ENCODE measurements around the gene KIF25.

Gene KIF25

DNA sequence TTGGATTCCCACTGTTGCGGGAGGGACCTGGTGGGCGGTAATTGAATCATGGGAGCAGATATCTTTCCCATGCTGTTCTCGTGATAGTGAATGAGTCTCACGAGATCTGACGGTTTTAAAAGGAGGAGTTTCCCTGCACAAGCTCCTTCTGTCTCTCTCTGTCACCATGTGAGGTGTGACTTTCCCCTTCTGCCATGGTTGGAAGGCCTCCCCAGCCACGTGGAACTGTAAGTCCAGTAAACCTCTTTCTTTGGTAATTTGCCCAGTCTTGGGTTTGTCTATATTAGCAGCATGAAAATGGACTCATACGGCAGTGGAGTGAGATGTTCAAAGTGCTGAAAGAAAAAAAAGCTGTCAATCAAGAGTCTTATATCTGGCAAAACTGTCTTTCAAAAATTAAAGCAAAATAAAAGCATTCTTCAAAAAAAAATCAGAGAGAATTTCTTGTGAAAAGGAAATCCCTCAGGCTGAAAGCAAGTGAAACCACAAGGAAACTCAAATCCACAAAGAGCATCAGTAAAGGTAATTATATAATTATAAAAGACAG is 15.5 kb upstream of the KIF25 start:
- TF ChIP-seq, protein P1, sequence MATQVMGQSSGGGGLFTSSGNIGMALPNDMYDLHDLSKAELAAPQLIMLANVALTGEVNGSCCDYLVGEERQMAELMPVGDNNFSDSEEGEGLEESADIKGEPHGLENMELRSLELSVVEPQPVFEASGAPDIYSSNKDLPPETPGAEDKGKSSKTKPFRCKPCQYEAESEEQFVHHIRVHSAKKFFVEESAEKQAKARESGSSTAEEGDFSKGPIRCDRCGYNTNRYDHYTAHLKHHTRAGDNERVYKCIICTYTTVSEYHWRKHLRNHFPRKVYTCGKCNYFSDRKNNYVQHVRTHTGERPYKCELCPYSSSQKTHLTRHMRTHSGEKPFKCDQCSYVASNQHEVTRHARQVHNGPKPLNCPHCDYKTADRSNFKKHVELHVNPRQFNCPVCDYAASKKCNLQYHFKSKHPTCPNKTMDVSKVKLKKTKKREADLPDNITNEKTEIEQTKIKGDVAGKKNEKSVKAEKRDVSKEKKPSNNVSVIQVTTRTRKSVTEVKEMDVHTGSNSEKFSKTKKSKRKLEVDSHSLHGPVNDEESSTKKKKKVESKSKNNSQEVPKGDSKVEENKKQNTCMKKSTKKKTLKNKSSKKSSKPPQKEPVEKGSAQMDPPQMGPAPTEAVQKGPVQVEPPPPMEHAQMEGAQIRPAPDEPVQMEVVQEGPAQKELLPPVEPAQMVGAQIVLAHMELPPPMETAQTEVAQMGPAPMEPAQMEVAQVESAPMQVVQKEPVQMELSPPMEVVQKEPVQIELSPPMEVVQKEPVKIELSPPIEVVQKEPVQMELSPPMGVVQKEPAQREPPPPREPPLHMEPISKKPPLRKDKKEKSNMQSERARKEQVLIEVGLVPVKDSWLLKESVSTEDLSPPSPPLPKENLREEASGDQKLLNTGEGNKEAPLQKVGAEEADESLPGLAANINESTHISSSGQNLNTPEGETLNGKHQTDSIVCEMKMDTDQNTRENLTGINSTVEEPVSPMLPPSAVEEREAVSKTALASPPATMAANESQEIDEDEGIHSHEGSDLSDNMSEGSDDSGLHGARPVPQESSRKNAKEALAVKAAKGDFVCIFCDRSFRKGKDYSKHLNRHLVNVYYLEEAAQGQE (IDR thresholded peaks at IDR 0.05; ENCODE audit: low read depth): no peak
- TF ChIP-seq TAF1 (IDR thresholded peaks at IDR 0.05; ENCODE audit: low read depth) (no peak), RAD21 (IDR thresholded peaks at IDR 0.05; ENCODE audit: low read depth) (no peak), EP300 (IDR thresholded peaks at IDR 0.05; ENCODE audit: borderline replicate concordance) (no peak), TEAD4 (IDR thresholded peaks at IDR 0.05) (no peak), NFIC (IDR thresholded peaks at IDR 0.05) (no peak), FOXM1 (IDR thresholded peaks at IDR 0.05; ENCODE audit: borderline replicate concordance, low read depth) (no peak), EGR1 (IDR thresholded peaks at IDR 0.05) (no peak), YY1 (IDR thresholded peaks at IDR 0.05; ENCODE audit: low read depth) (no peak), CREB1 (IDR thresholded peaks at IDR 0.05; ENCODE audit: low read depth) (no peak), ZBTB7A (IDR thresholded peaks at IDR 0.05; ENCODE audit: low read depth) (no peak), TCF12 (IDR thresholded peaks at IDR 0.05; ENCODE audit: low read depth) (no peak)
- TF ChIP-seq, protein P2, sequence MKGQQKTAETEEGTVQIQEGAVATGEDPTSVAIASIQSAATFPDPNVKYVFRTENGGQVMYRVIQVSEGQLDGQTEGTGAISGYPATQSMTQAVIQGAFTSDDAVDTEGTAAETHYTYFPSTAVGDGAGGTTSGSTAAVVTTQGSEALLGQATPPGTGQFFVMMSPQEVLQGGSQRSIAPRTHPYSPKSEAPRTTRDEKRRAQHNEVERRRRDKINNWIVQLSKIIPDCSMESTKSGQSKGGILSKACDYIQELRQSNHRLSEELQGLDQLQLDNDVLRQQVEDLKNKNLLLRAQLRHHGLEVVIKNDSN (IDR thresholded peaks at IDR 0.05): no peak

DNA sequence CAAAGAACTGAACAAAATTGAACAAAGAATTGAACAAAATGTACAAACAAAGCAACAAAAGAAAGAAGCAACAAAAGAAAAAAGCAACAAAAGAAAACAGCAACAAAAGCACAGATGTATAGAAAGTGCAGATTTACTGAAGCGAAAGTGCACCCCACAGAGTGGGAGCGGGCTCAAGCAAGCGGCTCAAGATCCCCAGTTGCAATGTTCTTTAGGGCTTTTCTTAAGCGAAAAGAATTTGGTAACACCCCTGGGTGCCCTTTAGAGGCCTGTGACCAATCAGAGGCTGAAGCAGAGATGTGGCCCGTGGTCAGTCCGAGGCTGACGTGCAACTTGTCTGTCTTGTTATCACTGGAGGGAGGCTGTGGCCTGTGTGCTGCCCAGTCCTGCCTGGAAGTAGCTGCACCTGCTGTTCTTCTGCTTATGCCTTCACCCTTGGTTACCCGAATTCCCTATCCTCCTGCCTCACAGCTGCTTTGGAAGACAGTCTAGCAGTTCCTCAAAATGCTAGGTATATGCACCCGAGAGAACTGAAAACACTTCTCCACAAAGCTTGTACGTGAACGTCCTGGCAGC is 13.2 kb upstream of the KIF25 start:
- no peak for TF ChIP-seq ZBTB7A (IDR thresholded peaks at IDR 0.05; ENCODE audit: low read depth)
- TF ChIP-seq TCF12 (IDR thresholded peaks at IDR 0.05; ENCODE audit: low read depth): no peak
- no peak for TF ChIP-seq CEBPB (IDR thresholded peaks at IDR 0.05)
- no peak for TF ChIP-seq EP300 (IDR thresholded peaks at IDR 0.05; ENCODE audit: borderline replicate concordance)
- TF ChIP-seq, protein P3, sequence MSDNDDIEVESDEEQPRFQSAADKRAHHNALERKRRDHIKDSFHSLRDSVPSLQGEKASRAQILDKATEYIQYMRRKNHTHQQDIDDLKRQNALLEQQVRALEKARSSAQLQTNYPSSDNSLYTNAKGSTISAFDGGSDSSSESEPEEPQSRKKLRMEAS (IDR thresholded peaks at IDR 0.05): no peak
- TF ChIP-seq CREB1 (IDR thresholded peaks at IDR 0.05; ENCODE audit: low read depth): no peak
- TF ChIP-seq TAF1 (IDR thresholded peaks at IDR 0.05; ENCODE audit: low read depth): no peak
- no peak for TF ChIP-seq YY1 (IDR thresholded peaks at IDR 0.05; ENCODE audit: low read depth)
- no peak for TF ChIP-seq EGR1 (IDR thresholded peaks at IDR 0.05)
- TF ChIP-seq, protein P2 (IDR thresholded peaks at IDR 0.05): no peak
- TF ChIP-seq NFIC (IDR thresholded peaks at IDR 0.05): no peak
- TF ChIP-seq FOXM1 (IDR thresholded peaks at IDR 0.05; ENCODE audit: borderline replicate concordance, low read depth): no peak
- TF ChIP-seq, protein P1 (IDR thresholded peaks at IDR 0.05; ENCODE audit: low read depth): no peak
- TF ChIP-seq TEAD4 (IDR thresholded peaks at IDR 0.05): no peak
- no peak for TF ChIP-seq RAD21 (IDR thresholded peaks at IDR 0.05; ENCODE audit: low read depth)

DNA sequence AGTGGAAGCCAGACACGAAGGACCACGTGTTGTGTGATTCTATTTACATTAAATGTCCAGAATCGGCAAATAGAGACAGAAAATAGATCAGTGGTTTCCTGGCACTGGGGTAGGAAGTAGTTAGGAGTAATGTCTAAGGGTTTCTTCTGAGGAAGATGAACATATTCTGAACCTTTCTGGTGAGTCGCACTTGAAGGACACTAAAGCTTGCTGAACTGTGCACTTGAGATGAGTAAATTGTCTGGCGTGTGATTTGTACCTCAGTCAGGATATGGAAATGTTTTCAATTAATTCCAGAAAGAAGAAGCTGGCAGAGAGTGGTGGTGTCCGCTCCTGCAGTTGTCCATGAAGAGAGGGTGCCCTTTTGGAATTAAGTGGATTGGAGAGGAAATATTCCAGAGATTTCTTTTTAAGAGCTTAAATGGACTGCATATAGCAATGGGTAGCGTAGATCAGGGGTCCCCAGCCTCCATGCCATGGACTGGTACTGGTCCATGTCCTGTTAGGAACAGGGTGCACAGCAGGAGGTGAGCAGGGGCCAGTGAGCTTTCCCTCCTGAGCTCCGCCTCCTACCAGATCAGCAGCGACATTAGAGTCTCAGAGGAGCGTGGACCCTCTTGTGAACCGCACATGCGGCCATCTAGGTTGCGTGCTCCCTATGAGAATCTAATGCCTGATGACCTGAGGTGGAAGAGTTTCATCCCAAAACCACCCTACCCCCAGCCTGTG is 12.4 kb upstream of the KIF25 start:
- no peak for TF ChIP-seq YY1 (IDR thresholded peaks at IDR 0.05; ENCODE audit: low read depth)
- no peak for TF ChIP-seq EGR1 (IDR thresholded peaks at IDR 0.05)
- TF ChIP-seq ZBTB7A (IDR thresholded peaks at IDR 0.05; ENCODE audit: low read depth): no peak
- TF ChIP-seq RAD21 (IDR thresholded peaks at IDR 0.05; ENCODE audit: low read depth): no peak
- TF ChIP-seq, protein P2 (IDR thresholded peaks at IDR 0.05): no peak
- no peak for TF ChIP-seq TEAD4 (IDR thresholded peaks at IDR 0.05)
- TF ChIP-seq, protein P1 (IDR thresholded peaks at IDR 0.05; ENCODE audit: low read depth): no peak
- TF ChIP-seq TAF1 (IDR thresholded peaks at IDR 0.05; ENCODE audit: low read depth): no peak
- TF ChIP-seq CEBPB (IDR thresholded peaks at IDR 0.05): no peak
- TF ChIP-seq, protein P3 (IDR thresholded peaks at IDR 0.05): no peak
- no peak for TF ChIP-seq TCF12 (IDR thresholded peaks at IDR 0.05; ENCODE audit: low read depth)

All from Ishikawa (cell line).